ENCODE measurements around the gene RING1.

Gene RING1

DNA sequence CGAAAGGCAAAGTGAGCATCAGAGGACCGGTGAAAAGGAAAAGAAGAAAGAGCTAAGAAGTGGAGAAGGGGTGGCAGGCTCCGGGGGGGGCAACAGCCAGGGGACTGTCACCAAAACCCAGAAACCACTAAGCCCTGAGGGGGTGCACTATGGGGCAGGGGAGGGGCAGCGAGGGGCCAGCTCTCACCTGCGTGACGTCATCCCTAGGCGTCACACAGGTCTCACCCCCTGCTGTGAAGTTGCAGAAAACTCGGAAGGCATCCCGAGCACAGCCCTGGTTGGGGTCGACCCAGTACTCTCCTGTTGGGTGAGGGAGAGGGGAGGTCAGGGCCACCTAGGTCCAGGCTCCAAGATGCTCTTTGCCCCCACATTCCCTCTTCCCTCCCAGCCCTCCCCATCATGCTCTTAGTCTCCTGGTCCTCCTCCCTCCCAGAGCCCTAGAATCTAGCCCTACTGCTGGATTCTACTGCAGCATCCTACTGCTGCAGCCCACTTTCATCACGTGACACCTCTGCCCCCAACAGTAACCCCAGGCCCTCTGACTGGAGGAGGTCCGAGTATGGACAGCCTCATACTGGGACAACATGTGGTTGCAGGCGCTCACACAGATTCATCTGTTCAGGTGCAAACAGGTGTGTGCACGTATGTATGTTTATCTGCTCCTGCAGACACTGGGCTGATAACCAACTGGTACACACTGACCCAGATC, 43.5 kb upstream of the RING1 start:
- Histone ChIP-seq H3K27ac (ENCODE audit: low read length) (no peak overlapping the region), H4K20me1 (ENCODE audit: insufficient read depth, low read length) (no peaks in the 10 kb centered on the region), H3K79me2 (ENCODE audit: low read length) (no peaks in the 10 kb centered on the region), H3K4me1 (ENCODE audit: low read length) (peaks cover 6% of the 10 kb centered on the region; the same call in 1 of the 2 replicates), H2AFZ (ENCODE audit: low read length) (no peak overlapping the region), H3K4me2 (ENCODE audit: low read depth, low read length) (no peak overlapping the region), H3K9me3 (replicated peaks; ENCODE audit: insufficient read depth, low read length) (no peaks in the 10 kb centered on the region), H3K9ac (ENCODE audit: low read length) (no peak overlapping the region), H3K27me3 (replicated peaks; ENCODE audit: insufficient read depth, low read length) (peaks cover 24% of the 10 kb centered on the region), H3F3A (ENCODE audit: insufficient read depth, low read length) (no peaks in the 10 kb centered on the region), H3K9me2 (replicated peaks; ENCODE audit: insufficient read depth, low read length) (no peaks in the 10 kb centered on the region), H3K36me3 (replicated peaks; ENCODE audit: insufficient read depth, low read length) (no peaks in the 10 kb centered on the region), H3K4me3 (ENCODE audit: low read length) (no peak overlapping the region)
- DNase-seq, result no peak
- TF ChIP-seq EZH2 (optimal IDR thresholded peaks at IDR 0.05; ENCODE audit: low read depth, low read length) (no peak), EZH2phosphoT487 (IDR thresholded peaks at IDR 0.05; ENCODE audit: low read length) (no peak)
- TF ChIP-seq, protein P1, sequence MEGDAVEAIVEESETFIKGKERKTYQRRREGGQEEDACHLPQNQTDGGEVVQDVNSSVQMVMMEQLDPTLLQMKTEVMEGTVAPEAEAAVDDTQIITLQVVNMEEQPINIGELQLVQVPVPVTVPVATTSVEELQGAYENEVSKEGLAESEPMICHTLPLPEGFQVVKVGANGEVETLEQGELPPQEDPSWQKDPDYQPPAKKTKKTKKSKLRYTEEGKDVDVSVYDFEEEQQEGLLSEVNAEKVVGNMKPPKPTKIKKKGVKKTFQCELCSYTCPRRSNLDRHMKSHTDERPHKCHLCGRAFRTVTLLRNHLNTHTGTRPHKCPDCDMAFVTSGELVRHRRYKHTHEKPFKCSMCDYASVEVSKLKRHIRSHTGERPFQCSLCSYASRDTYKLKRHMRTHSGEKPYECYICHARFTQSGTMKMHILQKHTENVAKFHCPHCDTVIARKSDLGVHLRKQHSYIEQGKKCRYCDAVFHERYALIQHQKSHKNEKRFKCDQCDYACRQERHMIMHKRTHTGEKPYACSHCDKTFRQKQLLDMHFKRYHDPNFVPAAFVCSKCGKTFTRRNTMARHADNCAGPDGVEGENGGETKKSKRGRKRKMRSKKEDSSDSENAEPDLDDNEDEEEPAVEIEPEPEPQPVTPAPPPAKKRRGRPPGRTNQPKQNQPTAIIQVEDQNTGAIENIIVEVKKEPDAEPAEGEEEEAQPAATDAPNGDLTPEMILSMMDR (IDR thresholded peaks at IDR 0.05; ENCODE audit: low read length), result no peak

DNA sequence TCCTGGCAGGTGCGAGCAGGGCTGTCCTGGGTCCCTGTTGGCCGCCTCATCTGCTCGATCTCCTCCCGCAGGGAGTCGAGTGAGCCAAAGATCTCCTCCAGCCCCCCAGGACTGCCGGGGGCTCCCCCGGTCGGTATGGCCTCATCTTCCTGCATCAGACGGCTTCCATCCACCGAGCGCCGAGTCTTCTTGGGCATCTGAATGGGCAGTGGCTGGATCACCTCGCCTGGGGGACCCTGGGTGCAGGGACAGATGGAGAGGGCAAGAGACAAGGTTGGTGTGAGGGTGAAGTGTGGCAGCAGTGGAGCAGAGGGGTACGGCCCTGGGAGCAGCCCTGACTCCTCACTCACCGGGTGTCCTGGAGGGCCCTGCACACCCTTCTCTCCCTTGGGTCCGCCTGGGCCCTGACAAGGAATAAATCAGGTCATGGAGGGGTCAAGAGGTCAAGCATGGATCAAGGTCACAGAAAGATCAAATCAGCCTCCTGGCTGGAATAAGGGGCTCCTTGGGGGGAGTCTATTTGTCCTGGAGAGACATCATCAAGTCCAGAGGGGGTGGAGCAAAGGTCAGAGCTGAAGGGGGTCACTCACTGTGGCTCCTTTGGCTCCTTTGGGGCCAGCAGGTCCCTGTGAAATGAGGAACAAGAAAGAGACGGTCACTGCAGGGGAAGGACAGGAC, 42.6 kb upstream of the RING1 start:
- no peak for TF ChIP-seq EZH2phosphoT487 (IDR thresholded peaks at IDR 0.05; ENCODE audit: low read length)
- TF ChIP-seq, protein P1 (IDR thresholded peaks at IDR 0.05; ENCODE audit: low read length), result no peak
- no peak for TF ChIP-seq EZH2 (optimal IDR thresholded peaks at IDR 0.05; ENCODE audit: low read depth, low read length)
- Histone ChIP-seq H3K79me2 (ENCODE audit: low read length) (no peaks in the 10 kb centered on the region), H2AFZ (ENCODE audit: low read length) (no peak overlapping the region), H3K4me1 (ENCODE audit: low read length) (peaks cover 6% of the 10 kb centered on the region; the same call in 1 of the 2 replicates), H3K9ac (ENCODE audit: low read length) (no peak overlapping the region), H3K36me3 (replicated peaks; ENCODE audit: insufficient read depth, low read length) (no peaks in the 10 kb centered on the region), H3K27me3 (replicated peaks; ENCODE audit: insufficient read depth, low read length) (peaks cover 24% of the 10 kb centered on the region), H3K4me3 (ENCODE audit: low read length) (no peak overlapping the region), H3K27ac (ENCODE audit: low read length) (no peak overlapping the region), H3K9me2 (replicated peaks; ENCODE audit: insufficient read depth, low read length) (no peaks in the 10 kb centered on the region), H4K20me1 (ENCODE audit: insufficient read depth, low read length) (no peaks in the 10 kb centered on the region), H3K4me2 (ENCODE audit: low read depth, low read length) (no peak overlapping the region), H3F3A (ENCODE audit: insufficient read depth, low read length) (no peaks in the 10 kb centered on the region), H3K9me3 (replicated peaks; ENCODE audit: insufficient read depth, low read length) (no peaks in the 10 kb centered on the region)
- no peak for DNase-seq

DNA sequence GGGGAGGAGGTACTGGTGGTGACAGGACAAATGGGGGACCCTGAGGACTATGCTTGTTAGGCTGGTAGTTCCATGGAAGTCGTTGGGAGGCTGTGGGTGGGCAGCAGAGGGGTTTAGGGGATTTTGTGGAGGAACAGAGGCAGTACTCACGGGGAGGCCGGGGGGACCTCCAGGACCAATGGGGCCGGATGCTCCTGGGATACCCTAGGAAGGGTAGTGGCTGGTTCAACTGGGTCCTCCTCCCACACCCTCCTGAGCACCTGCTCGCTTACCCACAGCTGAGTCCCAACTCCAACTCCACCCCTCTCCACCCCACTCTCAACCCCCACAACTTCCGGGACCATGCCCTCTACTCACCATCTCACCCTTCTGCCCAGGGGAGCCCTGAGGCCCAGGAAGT, 41.9 kb upstream of the RING1 start:
- Histone ChIP-seq H3F3A (ENCODE audit: insufficient read depth, low read length) (no peaks in the 10 kb centered on the region), H3K9me2 (replicated peaks; ENCODE audit: insufficient read depth, low read length) (no peaks in the 10 kb centered on the region), H3K9me3 (replicated peaks; ENCODE audit: insufficient read depth, low read length) (no peaks in the 10 kb centered on the region), H4K20me1 (ENCODE audit: insufficient read depth, low read length) (no peaks in the 10 kb centered on the region), H3K27me3 (replicated peaks; ENCODE audit: insufficient read depth, low read length) (peaks cover 24% of the 10 kb centered on the region), H3K4me3 (ENCODE audit: low read length) (no peak overlapping the region), H3K27ac (ENCODE audit: low read length) (no peak overlapping the region), H3K4me2 (ENCODE audit: low read depth, low read length) (no peak overlapping the region), H3K36me3 (replicated peaks; ENCODE audit: insufficient read depth, low read length) (no peaks in the 10 kb centered on the region), H3K79me2 (ENCODE audit: low read length) (no peaks in the 10 kb centered on the region), H3K9ac (ENCODE audit: low read length) (no peak overlapping the region), H3K4me1 (ENCODE audit: low read length) (no peaks in the 10 kb centered on the region), H2AFZ (ENCODE audit: low read length) (no peak overlapping the region)
- TF ChIP-seq EZH2 (optimal IDR thresholded peaks at IDR 0.05; ENCODE audit: low read depth, low read length), result no peak
- no peak for TF ChIP-seq EZH2phosphoT487 (IDR thresholded peaks at IDR 0.05; ENCODE audit: low read length)
- TF ChIP-seq, protein P1 (IDR thresholded peaks at IDR 0.05; ENCODE audit: low read length), result no peak
- DNase-seq, result no peak
